Chondrocyte (in vitro differentiated cells): ENCODE measurements around the gene ITGA6. TPM values are rescaled to one million over a fixed set of nuclear protein-coding genes. Genes with fewer than 3 reads are reported as not detected.
"Not testable (repeated sequence)": the region's sequence is repeated elsewhere in the genome, so short reads cannot be mapped to it uniquely, and the experiment has no call there.

ENCODE experiments used
- DNase-seq: peaks from one replicate; pipeline ENCODE4 v3.0.0; 2021; ENCODE audit warnings: mixed read lengths, low spot score
- H3K27ac Mint-ChIP-seq: one replicate; pipeline ENCODE4 v1.8.0; 2021; ENCODE audit warnings: mild to moderate bottlenecking, moderate library complexity, mixed read lengths; ENCODE audit not compliant: unreplicated experiment
- H3K27me3 Mint-ChIP-seq: 2 replicates; pipeline ENCODE4 v1.8.0; 2021; ENCODE audit warnings: low read depth, mixed read lengths
- H3K36me3 Mint-ChIP-seq: 2 replicates; pipeline ENCODE4 v1.8.0; 2021; ENCODE audit warnings: low read depth, mixed read lengths
- H3K4me1 Mint-ChIP-seq: 2 replicates; pipeline ENCODE4 v1.8.0; 2021; ENCODE audit warnings: low read depth, mild to moderate bottlenecking, mixed read lengths
- H3K4me3 Mint-ChIP-seq: one replicate; pipeline ENCODE4 v1.8.0; 2021; ENCODE audit warnings: mild to moderate bottlenecking, moderate library complexity, mixed read lengths; ENCODE audit not compliant: unreplicated experiment
- H3K9me3 Mint-ChIP-seq: 2 replicates; pipeline ENCODE4 v1.8.0; 2021; ENCODE audit warnings: low read depth, mixed read lengths
- total RNA-seq: library from RNA; stranded (reverse); gene quantifications from 3 replicates; pipeline ENCODE4 v1.2.1, GENCODE V29; 2021
- TF ChIP-seq, protein P1 (sequence below): fragments of 200-600 bp; sonication (generic); IDR thresholded peaks from 2 replicates; pipeline ENCODE4 v1.5.0; 2021; ENCODE audit warnings: antibody characterized with exemption, mild to moderate bottlenecking, moderate library complexity

The ITGA6 gene
- total RNA-seq, 1 donor from 2014 or later = 5.0 TPM

DNA sequence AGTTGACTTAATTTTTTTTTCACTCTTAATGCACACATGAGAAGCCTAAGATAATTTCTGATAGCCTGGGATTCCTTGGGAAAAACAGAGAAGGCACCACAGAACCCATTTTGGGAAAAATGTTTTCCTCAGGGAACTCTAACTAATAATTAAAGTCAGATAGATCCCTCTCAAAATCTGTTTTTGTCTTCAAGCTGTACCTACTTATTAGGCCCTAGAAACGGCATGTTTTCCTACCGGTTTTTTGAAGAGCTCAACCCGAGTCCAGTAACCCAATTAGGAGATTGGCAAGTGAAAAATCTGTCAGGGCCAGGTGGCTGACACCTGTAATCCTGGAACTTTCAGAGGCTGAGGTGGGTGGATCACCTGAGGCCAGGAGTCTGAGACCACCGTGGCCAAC is 112.4 kb downstream of the ITGA6 start:
- peaks cover 7% of the 10 kb centered on the region for H3K9me3 Mint-ChIP-seq
- H3K27me3 Mint-ChIP-seq = no peaks in the 10 kb centered on the region
- TF ChIP-seq, protein P1, sequence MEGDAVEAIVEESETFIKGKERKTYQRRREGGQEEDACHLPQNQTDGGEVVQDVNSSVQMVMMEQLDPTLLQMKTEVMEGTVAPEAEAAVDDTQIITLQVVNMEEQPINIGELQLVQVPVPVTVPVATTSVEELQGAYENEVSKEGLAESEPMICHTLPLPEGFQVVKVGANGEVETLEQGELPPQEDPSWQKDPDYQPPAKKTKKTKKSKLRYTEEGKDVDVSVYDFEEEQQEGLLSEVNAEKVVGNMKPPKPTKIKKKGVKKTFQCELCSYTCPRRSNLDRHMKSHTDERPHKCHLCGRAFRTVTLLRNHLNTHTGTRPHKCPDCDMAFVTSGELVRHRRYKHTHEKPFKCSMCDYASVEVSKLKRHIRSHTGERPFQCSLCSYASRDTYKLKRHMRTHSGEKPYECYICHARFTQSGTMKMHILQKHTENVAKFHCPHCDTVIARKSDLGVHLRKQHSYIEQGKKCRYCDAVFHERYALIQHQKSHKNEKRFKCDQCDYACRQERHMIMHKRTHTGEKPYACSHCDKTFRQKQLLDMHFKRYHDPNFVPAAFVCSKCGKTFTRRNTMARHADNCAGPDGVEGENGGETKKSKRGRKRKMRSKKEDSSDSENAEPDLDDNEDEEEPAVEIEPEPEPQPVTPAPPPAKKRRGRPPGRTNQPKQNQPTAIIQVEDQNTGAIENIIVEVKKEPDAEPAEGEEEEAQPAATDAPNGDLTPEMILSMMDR = no peak
- no peak for DNase-seq
- peaks cover 4% of the 10 kb centered on the region for H3K36me3 Mint-ChIP-seq
- no peaks in the 10 kb centered on the region for H3K4me1 Mint-ChIP-seq
- H3K4me3 Mint-ChIP-seq = no peak overlapping the region
- no peak overlapping the region for H3K27ac Mint-ChIP-seq

DNA sequence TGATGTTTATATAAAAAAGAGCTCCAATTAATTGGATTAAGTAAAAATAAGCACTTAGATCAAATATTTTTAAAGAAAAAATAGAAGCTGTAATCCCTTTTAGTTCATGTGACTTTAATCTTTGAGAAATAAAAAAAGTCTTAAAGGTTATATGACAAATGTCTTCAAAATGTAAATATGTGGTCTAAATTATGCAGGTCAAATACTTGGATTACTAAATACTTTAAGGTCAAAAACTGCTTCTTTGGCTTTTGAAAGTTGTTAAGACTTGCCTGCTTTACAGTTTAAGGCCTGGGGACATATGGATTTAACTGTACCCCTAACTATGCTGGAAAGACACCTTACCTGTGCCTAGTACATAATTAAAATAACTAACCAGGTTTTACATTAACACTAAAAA is 113.0 kb downstream of the ITGA6 start:
- H3K27me3 Mint-ChIP-seq = no peaks in the 10 kb centered on the region
- H3K4me3 Mint-ChIP-seq = no peak overlapping the region
- TF ChIP-seq, protein P1 = no peak
- no peak overlapping the region for H3K27ac Mint-ChIP-seq
- H3K36me3 Mint-ChIP-seq = peaks cover 4% of the 10 kb centered on the region
- peaks cover 10% of the 10 kb centered on the region for H3K9me3 Mint-ChIP-seq
- DNase-seq = no peak
- no peaks in the 10 kb centered on the region for H3K4me1 Mint-ChIP-seq

DNA sequence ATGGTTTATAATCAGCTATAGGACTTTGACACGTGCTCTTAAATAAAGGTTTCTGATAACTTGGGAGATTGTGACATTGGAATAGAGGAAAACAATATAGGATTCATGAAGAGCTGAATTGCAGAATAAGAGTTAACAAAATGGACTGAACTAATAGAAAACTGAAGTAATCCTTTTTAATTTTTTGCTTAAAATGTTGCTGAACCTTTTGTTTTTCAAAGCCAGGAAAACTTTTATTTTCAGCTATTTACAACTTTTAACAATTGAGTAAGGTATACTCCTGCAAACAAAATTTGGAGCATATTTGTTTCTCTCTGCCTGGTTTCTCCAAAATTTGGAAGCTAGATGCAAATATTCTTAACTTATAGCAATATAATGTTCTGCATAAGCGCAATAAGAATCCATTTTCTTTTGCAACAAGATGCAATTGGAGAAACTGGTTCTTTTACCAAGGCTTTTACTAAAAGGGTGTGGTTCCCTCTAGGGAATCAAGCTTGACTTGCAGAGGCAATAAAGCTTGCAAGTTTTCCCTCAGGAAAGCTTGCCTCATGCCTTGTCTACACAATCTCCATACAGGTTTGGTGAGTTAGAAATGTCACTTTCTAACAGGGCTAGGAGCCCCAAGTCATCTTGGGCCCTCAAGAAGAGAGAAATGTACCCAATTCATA is 118.2 kb downstream of the ITGA6 start:
- Mint-ChIP-seq H3K4me1 (peaks cover 5% of the 10 kb centered on the region), H3K27ac (no peak overlapping the region), H3K4me3 (no peak overlapping the region), H3K9me3 (peaks cover 6% of the 10 kb centered on the region), H3K27me3 (no peaks in the 10 kb centered on the region), H3K36me3 (no peaks in the 10 kb centered on the region)
- TF ChIP-seq, protein P1 = no peak
- no peak for DNase-seq

DNA sequence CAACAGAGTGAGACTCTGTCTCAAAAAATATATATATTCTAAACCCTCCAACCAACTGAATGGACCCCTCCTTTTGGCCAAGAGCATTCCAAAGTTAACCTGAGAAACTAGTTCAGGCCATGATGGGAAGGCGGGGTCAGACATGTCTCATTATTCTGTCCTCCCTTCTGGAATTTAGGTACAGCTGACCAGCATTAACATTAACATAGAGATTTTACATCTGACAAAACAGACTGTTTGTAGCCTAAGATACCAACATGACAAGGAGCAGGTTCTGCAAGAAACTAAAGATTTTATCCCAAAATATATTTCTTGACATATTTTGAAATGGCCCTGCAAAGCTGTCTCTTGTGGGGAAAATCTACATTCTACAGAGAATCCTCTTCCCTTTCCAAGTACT is 121.7 kb downstream of the ITGA6 start:
- TF ChIP-seq, protein P1 = no peak
- Mint-ChIP-seq H3K36me3 (no peaks in the 10 kb centered on the region), H3K27ac (no peak overlapping the region), H3K27me3 (no peaks in the 10 kb centered on the region), H3K4me3 (no peak overlapping the region), H3K4me1 (peaks cover 26% of the 10 kb centered on the region), H3K9me3 (peaks cover 2% of the 10 kb centered on the region)
- DNase-seq = no peak

DNA sequence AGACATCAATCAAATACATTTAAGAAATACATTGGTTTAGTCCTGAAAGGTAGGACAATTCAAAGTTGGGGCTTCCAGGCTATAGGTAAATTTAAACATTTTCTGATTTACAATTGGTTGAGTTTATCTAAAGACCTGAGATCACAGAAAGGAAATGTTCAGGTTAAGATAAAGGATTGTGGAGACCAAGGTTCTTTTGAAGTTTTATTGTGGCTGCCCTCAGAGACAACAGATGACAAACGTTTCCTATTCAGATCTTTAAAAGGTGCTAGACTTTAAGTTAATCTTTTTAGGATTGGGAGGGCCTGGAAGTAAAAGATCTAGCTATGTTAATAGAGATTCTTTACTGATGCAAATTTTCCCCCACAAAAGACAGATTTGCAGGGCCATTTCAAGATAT is 122.4 kb downstream of the ITGA6 start:
- not testable (repeated sequence) for H3K27ac Mint-ChIP-seq, H3K9me3 Mint-ChIP-seq, H3K4me3 Mint-ChIP-seq

DNA sequence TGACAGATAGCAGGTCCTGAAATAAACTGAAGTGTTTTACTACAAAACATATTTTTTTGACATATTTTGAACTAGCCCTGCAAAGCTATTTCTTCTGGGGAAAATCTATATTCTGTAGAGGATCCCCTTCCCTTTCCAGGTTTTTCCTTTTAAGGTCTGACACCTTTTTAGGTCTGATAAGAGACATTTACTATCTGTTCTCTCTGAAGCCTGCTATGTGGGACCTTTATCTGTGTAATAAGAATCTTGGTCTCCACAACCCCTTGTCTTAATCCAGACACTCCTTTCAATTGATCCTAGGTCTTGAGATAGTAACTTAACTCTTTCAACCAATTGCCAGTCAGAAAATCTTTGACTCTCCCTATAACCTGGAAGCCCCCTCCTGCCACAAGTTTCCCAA is 123.0 kb downstream of the ITGA6 start:
- DNase-seq = no peak
- H3K27ac Mint-ChIP-seq = no peak overlapping the region
- H3K27me3 Mint-ChIP-seq = no peaks in the 10 kb centered on the region
- no peaks in the 10 kb centered on the region for H3K36me3 Mint-ChIP-seq
- no peaks in the 10 kb centered on the region for H3K9me3 Mint-ChIP-seq
- H3K4me1 Mint-ChIP-seq = peaks cover 37% of the 10 kb centered on the region
- TF ChIP-seq, protein P1 = no peak
- H3K4me3 Mint-ChIP-seq = no peak overlapping the region

More for the DNA sequence above, 122.4 kb downstream of the ITGA6 start:
- not testable (repeated sequence) for H3K36me3 Mint-ChIP-seq, H3K27me3 Mint-ChIP-seq, DNase-seq
- peaks cover 32% of the 10 kb centered on the region for H3K4me1 Mint-ChIP-seq
